ENCODE data around the gene ACBD7. TPM values are rescaled to one million over a fixed set of nuclear protein-coding genes. Genes with fewer than 3 reads are reported as not detected.
A peak's percentile ranks its signal among the peaks of the same experiment; 100 is the strongest.

Gene ACBD7
- total and polyA plus RNA-seq, 2 donors (not counting 1 experiment from before 2014, with no cell fraction given), result 0.09 to 0.54 TPM

- no peak overlapping the region for H3K4me3 ChIP-seq (ENCODE audit: control extremely low read depth in 1 of 5, extremely low read depth in 1 of 5, insufficient read depth in 1 of 5, low read depth in 2 of 5, low read length in 4 of 5)
- H3K27ac Mint-ChIP-seq, result no peak overlapping the region
- H3K9ac ChIP-seq (ENCODE audit: low read length), result no peak overlapping the region
- no peaks in the 10 kb centered on the region for H4K20me1 ChIP-seq (ENCODE audit: control insufficient read depth, insufficient read depth, low read length, poor library complexity, severe bottlenecking)
- H3K27me3 ChIP-seq (replicated peaks in 1 of 4; ENCODE audit: control extremely low read depth in 1 of 4, control insufficient read depth in 3 of 4, insufficient read depth in 4 of 4, low read length in 3 of 4), result no peaks in the 10 kb centered on the region
- H2AFZ ChIP-seq (ENCODE audit: insufficient read depth, low read depth, low read length, poor library complexity, severe bottlenecking), result no peak overlapping the region
- no peak for ATAC-seq (ENCODE audit: low read depth)
- no peaks in the 10 kb centered on the region for H3K9me3 Mint-ChIP-seq (ENCODE audit: insufficient read depth)
- no peaks in the 10 kb centered on the region for H3K9me3 ChIP-seq (ENCODE audit: control extremely low read depth in 1 of 3, control insufficient read depth in 2 of 3, insufficient read depth in 1 of 3, low read length in 2 of 3)
- H3K4me3 Mint-ChIP-seq, result no peak overlapping the region
- intact Hi-C loops (cut with micrococcal nuclease), result no loop called here
- WGBS (ENCODE audit: insufficient coverage), result 90% methylated on average over 4 of the region's 5 CpGs
- H3K36me3 ChIP-seq (replicated peaks in 1 of 2; ENCODE audit: control extremely low read depth in 1 of 2, control insufficient read depth in 1 of 2, extremely low read depth in 1 of 2, insufficient read depth in 2 of 2, low read length in 1 of 2), result no peaks in the 10 kb centered on the region
- H3K79me2 ChIP-seq (ENCODE audit: control insufficient read depth, insufficient read depth, low read length), result no peaks in the 10 kb centered on the region
- no peaks in the 10 kb centered on the region for H3K27me3 Mint-ChIP-seq
- POLR2A ChIA-PET, result no interaction called here
- no peak for DNase-seq
- CTCF ChIA-PET, result no interaction called here
- peaks cover 1 to 11% of the 10 kb centered on the region in 2 donors for H3K4me1 ChIP-seq (ENCODE audit: control insufficient read depth in 2 of 2, insufficient read depth in 2 of 2, low read length in 2 of 2)
- no peak overlapping the region for H3K27ac ChIP-seq (ENCODE audit: low read length in 2 of 2)
- no peak overlapping the region for H3K4me2 ChIP-seq (replicated peaks; ENCODE audit: low read depth, low read length, poor library complexity, severe bottlenecking)
- TF ChIP-seq CTCF (IDR thresholded peaks at IDR 0.05) (no peak), EZH2 (IDR thresholded peaks at IDR 0.05; ENCODE audit: borderline replicate concordance, insufficient read depth, low read depth, low read length, poor library complexity, severe bottlenecking) (no peak)
- peaks cover 4% of the 10 kb centered on the region for H3K4me1 Mint-ChIP-seq
Observed at GRCh38 chr10:15091418-15091817, 2.8 kb upstream of the ACBD7 start.

- Histone ChIP-seq H3K79me2 (ENCODE audit: control insufficient read depth, insufficient read depth, low read length) (no peaks in the 10 kb centered on the region), H3K4me3 (ENCODE audit: control extremely low read depth in 1 of 5, extremely low read depth in 1 of 5, insufficient read depth in 1 of 5, low read depth in 2 of 5, low read length in 4 of 5) (no peak overlapping the region), H3K4me1 (ENCODE audit: control insufficient read depth in 2 of 2, insufficient read depth in 2 of 2, low read length in 2 of 2) (peaks cover 0 to 9% of the 10 kb centered on the region in 2 donors), H3K9me3 (ENCODE audit: control extremely low read depth in 1 of 3, control insufficient read depth in 2 of 3, insufficient read depth in 1 of 3, low read length in 2 of 3) (no peaks in the 10 kb centered on the region), H3K27ac (ENCODE audit: low read length in 2 of 2) (no peak overlapping the region), H2AFZ (ENCODE audit: insufficient read depth, low read depth, low read length, poor library complexity, severe bottlenecking) (peak overlapping the region; percentile 16), H3K27me3 (replicated peaks in 1 of 4; ENCODE audit: control extremely low read depth in 1 of 4, control insufficient read depth in 3 of 4, insufficient read depth in 4 of 4, low read length in 3 of 4) (no peaks in the 10 kb centered on the region), H3K4me2 (replicated peaks; ENCODE audit: low read depth, low read length, poor library complexity, severe bottlenecking) (no peak overlapping the region), H3K9ac (ENCODE audit: low read length) (no peak overlapping the region), H3K36me3 (replicated peaks in 1 of 2; ENCODE audit: control extremely low read depth in 1 of 2, control insufficient read depth in 1 of 2, extremely low read depth in 1 of 2, insufficient read depth in 2 of 2, low read length in 1 of 2) (no peaks in the 10 kb centered on the region), H4K20me1 (ENCODE audit: control insufficient read depth, insufficient read depth, low read length, poor library complexity, severe bottlenecking) (no peaks in the 10 kb centered on the region)
- POLR2A ChIA-PET, result no interaction called here
- CTCF ChIA-PET, result no interaction called here
- Mint-ChIP-seq H3K4me1 (peaks cover 2% of the 10 kb centered on the region), H3K9me3 (ENCODE audit: insufficient read depth) (no peaks in the 10 kb centered on the region), H3K27ac (no peak overlapping the region), H3K27me3 (no peaks in the 10 kb centered on the region), H3K4me3 (no peak overlapping the region)
- no peak for ATAC-seq (ENCODE audit: low read depth)
- WGBS (ENCODE audit: insufficient coverage), result 76% methylated on average over 4 of the region's 7 CpGs
- no peak for DNase-seq
- TF ChIP-seq CTCF (IDR thresholded peaks at IDR 0.05) (no peak), EZH2 (IDR thresholded peaks at IDR 0.05; ENCODE audit: borderline replicate concordance, insufficient read depth, low read depth, low read length, poor library complexity, severe bottlenecking) (no peak)
- intact Hi-C loops (cut with micrococcal nuclease), result no loop called here
Observed at GRCh38 chr10:15084502-15084922, 4.1 kb downstream of the ACBD7 start.
